HG02610 (cell line): ENCODE data around the gene R3HDM4.
"Not testable (repeated sequence)": the region's sequence is repeated elsewhere in the genome, so short reads cannot be mapped to it uniquely, and the experiment has no call there.

ENCODE experiments used
- ATAC-seq: cut with Tn5 transposase; IDR thresholded peaks from one replicate; pipeline ENCODE4 v1.9.1; 2021; ENCODE audit warnings: mild to moderate bottlenecking, moderate library complexity; ENCODE audit not compliant: unreplicated experiment

The R3HDM4 gene

DNA sequence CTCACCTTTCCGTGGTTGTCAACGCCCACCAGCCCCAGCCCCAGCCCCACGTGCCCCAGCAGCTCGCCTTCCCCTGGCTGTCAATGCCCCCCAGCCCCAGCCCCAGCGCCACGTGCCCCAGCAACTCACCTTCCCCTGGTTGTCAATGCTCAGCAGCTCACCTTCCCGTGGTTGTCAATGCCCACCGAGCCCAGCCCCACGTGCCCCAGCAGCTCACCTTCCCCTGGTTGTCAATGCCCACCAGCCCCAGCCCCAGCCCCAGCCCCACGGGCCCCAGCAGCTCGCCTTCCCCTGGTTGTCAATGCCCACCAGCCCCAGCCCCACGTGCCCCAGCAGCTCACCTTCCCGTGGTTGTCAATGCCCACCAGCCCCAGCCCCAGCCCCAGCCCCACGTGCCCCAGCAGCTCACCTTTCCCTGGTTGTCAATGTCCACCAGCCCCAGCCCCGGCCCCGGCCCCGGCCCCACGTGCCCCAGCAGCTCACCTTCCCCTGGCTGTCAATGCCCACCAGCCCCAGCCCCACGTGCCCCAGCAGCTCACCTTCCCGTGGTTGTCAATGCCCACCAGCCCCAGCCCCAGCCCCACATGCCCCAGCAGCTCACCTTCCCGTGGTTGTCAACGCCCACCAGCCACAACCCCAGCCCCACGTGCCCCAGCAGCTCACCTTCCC, 34.9 kb downstream of the R3HDM4 start:
- ATAC-seq, result not testable (repeated sequence)

DNA sequence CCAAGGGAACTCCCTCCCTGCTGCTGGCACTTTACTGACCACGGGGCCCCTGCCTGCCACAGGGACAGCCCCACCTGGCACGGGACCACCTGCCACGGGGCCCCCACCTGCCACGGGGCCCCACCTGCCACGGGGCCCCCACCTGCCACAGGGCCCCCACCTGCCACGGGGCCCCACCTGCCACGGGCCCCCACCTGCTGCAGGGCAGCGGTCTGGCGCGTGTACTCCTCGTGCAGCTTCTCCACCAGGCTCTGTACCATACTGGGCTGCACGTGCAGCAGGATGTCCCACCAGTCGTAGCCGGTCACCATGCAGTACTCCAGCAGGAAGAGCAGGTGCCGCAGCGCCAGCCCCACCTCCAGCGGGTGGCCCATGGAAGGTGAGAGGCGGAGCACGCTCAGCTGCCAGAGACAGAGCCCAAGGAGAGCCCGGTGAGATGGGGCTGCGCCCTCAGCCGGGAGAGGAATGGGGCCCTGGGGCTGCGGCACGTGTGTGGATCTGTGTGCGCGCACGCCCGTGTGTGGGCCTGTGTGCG, 36.2 kb downstream of the R3HDM4 start:
- no peak for ATAC-seq

DNA sequence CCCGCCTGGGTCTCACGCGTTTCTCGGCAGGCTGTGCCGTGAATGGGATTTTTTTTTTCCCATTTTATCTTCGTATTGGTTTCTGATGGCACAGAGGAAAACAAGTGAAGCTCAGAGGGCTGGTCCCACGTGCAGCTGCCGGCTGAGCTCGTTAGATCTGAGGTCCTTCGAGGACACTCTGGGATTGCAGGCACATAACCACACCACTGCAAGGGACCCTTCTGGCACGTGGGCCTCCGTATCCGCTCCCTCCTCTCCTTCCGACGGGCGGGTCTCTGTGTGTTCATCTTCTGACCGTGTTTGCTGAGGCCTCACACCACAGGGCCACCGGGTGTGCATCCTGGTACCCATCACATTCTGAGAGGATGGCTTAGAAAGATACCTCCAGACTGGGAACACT, 36.9 kb downstream of the R3HDM4 start:
- no peak for ATAC-seq

DNA sequence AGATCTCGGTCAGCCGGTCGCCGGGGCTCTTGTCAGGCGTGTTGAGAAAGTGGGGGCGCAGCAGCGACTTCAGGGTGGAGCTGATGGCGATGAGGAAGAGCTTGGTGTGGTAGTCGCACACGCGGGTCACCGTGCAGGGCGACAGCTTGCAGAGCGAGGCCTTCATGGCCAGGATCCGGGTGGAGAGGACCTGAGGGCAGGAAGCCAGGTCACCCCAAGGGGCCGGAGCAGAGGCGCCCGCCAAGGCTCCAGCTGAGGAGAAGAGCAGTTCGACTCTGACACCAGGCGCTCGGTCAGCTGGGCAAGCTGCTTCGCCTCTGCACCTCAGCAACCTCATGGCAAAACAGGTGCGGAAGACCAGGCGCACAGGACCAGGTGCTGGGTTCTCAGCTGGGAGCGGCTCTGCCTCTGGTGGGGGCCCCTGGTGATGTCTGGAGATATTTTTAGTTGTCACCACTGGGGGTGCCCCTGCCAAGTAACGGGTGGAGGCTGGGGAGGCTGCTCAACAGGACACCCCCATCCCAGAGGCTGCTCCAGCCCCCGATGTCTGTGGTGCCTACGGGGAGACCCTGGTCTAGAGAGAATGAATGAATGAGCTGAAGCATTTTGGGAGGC, 37.6 kb downstream of the R3HDM4 start:
- no peak for ATAC-seq

DNA sequence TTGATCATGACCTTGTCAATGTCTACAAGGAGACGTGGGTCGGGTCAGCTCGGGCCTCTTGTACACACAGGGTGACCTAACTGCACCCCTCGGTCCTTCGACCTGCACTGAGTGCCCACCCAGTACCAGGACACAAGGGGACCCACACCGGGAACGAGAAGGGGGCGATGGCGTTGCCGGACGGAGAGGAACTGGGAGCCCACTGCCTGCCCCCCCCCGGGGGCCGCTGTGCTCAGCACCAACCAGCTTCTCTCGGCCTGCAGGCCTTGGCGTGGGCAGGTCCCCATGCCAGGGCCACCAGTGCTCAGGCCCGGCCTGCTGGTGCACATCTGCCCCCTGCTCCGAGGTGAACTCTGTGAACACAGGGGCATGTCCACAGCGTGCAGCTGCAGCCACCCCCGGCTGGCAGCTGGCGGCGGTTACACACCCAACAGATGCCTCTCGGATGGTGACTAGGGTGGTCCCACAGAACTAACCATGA, 39.4 kb downstream of the R3HDM4 start:
- ATAC-seq, result no peak

DNA sequence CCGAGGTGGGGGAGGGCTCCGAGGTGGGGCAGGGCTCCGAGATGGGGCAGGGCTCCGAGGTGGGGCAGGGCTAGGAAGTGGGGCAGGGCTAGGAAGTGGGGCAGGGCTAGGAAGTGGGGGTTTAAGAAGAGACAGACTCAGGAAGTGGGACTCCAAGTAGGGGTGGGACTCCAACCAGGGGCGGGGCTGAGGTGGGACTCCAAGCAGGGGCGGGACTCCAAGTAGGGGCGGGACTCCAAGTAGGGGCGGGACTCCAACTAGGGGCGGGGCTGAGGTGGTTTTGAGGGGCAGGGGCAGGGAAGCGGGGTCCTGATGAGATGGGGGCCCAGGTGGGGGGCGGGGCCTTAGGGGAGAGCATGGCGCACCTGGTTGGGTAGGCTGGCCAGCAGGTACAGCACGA, 39.9 kb downstream of the R3HDM4 start:
- no peak for ATAC-seq

DNA sequence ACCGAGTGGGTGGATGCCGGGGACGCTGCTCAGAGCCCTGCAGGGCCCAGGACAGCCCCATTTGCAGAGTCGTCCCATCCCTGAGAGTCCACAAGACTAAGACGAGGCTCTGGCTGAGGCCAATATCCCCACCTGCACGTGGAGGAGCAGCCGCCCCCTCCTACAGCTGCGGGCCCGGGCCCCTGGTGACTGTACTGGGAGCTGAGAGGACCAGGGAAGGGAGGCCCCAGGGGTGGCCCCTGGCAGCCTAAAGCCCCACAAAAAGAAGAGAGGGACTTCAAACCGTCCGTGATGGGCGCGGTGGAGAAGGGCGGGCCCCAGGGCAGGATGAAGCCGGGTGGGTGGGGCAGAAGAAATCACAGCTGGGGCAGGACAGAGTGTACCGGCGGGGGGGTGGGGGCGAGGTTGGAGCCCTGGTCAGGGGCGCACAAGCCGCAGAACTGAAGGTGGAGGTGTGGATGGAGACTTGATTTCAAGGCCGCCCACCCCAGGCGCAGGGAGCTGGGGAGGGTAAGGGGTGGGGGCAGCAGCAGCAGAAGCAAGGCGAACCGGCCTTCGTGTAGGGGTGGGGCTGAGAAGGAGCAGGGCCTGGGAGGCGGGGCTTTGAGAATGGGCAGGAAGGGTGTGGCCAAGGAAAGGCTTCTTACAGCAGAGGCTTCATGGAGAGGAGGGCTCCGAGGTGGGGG, 40.6 kb downstream of the R3HDM4 start:
- ATAC-seq, result no peak

DNA sequence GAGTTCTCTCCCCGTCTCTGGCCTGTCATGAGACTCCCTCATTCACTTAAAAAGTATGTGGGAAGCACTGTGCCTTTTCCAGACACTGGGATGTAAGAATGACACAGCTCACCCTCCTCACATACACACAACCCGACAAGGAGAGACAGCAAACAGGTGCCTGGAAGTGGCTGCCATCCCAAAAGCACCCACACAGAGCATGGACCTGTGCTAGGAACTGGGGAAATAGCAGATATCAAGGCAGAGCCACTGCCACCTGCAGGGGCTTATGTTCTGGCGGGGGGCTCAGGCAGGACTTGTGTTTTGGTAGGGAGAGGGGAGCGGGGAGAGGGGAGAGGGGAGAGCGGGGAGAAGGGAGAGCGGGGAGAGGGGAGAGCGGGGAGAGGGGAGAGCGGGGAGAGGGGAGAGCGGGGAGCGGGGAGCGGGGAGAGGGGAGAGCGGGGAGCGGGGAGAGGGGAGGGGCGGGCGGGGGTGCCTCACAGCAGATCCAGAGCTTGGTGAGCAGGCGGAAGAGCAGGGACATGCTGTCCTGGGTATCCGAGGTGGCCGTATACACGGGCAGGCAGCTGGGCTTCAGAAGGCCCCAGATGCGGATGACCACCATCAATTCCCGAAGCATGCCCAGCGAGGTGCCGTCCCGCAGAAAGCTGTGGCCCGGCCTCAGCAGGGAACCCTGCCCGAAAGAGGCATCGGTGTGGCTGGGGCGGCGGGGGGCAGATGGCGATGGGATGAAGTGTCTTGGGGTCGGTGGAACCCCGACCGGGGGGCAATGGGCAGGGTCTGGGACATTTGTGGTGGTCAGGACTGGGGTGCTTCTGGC, 41.4 kb downstream of the R3HDM4 start:
- no peak for ATAC-seq

DNA sequence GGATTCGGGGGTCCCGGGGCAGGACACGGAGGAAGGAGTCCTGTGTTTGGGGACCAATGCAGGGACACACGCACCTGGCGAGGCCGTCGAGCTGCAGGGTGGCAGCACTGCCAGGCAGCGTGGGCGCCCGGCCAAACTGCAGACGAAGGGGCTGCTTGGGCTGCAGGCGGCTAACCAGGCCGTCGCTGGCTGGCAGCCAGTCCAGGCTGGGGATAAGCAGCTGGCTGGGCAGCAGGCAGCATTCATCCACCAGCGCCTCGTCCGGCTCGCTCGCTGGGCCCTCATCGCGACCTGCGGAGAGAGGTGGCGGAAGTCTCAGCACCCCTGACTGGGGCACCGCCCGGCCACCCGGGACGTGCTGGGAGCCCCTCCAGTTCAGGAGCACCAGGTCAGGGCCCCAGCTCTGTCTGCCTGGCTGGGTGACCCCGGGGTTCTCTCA, 42.0 kb downstream of the R3HDM4 start:
- ATAC-seq, result no peak

DNA sequence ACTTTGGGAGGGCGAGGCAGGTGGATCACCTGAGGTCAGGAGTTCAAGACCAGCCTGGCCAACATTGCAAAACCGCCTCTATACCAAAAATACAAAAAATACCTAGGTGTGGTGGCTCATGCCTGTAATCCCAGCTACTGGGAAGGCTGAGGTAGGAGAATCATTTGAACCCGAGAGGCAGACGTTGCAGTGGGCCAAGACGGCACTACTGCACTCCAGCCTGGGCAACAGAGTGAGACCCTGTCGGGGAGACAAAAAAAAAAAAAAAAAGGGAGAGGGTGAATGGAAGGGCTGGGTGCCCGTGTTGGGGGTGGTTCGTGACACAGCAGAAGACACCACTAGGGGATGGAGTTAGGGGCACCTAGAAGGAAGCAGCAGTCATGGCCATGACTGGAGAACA, 42.7 kb downstream of the R3HDM4 start:
- ATAC-seq, result no peak

DNA sequence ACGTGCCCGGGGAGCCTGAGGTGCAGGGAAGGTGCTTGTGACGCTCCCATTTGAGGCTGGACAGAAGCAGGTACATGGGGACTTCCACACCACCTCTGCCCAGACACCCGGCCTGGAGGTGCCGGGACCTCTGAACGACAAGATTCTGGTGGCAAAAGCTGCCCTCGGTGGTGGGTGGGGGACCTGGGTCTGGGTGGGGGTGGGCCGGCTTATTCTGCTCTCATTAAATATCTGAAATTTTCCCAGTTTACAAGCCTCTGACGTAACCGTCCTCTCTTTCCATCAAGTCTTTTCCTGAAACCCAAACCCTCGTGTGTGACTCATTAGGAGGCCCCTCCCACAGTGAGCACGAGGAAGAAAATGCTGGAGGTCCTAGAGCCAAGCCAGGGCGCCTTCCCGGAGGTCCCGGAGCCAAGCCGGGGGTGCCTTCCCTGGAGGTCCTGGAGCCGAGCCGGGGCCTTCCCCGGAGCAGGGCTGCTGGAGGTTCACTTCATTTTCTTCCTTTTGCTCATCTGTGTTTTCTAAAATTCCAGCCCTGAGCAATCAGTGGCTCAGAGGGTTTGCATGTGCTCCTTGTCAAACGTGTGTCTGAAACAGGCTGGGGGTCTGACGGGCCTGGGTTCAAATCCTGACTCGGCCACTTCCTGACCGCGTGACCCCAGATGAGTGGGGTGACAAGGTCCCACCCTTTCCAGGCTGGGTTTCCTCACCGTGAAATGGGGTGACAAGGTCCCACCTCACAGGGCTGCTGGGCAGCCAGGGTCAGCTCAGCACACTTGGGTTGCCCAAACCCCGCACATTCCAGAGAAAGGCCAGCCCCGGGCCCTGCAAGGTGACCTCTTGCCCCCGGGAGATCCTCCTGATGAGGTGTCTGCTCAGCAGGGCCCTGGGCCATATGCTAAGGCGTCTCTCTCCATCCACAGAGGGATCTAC, 43.5 kb downstream of the R3HDM4 start:
- no peak for ATAC-seq

DNA sequence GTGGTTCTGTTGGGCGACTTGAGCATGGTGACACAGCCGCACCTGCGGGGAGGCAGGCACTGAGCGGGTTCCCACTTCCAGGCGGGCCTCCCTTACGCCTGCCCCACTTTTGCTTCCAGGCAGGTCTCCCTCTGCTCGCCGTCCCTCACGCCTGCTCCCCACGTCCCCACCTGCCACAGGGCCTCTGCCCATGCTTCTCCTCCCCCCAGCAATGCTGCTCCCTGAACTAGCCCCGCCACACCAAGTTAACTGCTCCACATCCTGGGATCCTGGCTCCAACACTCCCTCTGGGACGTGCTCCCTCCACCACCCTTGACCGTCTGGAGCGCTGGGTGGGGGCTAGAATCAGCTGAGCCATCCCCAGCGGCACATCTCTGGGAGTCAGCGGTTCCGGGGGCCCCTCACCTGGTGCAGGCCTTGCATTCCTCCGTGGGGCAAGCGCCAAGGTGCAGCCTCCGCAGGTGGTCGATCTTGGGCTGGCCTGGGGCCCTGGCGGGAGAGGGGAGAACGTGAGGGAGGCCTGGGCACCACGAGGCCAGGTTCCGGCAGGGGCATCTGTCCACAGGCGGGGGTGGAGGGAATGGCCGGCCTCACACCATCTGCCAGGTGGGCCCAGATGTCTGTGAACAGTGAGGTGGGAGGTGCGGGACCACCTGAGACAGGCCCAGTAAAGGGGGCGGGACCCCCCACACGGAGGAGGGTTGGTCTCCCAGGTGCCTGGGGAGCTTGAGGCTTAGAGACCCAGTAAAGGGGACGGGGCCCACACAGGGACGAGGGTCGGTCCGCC, 44.4 kb downstream of the R3HDM4 start:
- ATAC-seq, result no peak

DNA sequence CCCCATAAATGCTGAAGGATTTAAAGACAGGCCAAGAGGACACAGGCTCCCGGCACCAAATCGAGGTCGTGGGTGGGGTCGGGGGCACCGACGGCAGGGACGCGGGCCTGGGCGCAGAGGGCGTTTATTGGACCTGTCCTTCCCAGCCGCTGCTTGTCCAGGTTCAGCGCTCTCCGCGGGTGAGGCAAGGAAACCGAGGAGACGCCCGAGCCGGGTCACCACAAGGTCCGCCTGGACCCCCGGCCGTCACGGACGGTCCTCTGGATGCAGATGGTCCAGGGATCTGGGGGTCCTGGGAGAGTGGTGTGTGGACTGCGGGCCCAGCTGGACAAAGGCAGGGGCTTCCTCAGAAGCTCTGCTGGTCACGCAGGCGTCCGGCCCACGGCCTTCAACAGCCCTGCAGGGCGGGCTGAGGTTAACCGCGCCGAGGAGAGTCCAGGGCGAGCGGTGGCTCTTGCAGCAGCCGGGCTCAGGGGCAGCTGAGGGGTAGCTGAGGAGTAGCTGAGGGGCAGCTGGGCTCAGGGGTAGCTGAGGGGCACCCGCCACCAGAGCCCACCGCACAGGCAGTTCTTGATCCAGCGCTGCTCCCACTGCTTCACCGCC, 45.1 kb downstream of the R3HDM4 start:
- no peak for ATAC-seq

DNA sequence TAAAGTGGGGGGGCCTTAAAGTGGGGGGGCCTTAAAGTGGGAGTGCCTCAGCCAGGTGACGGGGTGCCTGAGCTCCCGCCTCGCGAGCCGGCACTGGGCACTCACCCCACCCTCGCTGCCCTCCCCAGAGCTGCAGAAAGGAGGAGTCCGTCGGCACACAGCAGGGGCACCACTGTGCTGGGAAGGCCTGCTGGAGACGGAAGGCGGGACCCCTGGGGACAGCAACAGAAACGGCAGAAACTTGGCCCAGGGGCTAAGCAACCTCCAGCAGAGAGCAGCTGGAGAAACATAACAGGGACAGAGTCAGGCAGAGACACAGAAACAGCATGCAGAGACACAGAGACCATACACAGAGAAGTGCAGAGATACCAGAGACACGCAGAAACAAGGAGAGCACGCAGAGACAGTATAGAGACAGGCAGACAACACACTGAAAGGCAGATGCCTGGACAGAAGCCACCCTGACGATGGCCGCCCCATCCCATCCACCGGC, 45.7 kb downstream of the R3HDM4 start:
- ATAC-seq, result no peak

DNA sequence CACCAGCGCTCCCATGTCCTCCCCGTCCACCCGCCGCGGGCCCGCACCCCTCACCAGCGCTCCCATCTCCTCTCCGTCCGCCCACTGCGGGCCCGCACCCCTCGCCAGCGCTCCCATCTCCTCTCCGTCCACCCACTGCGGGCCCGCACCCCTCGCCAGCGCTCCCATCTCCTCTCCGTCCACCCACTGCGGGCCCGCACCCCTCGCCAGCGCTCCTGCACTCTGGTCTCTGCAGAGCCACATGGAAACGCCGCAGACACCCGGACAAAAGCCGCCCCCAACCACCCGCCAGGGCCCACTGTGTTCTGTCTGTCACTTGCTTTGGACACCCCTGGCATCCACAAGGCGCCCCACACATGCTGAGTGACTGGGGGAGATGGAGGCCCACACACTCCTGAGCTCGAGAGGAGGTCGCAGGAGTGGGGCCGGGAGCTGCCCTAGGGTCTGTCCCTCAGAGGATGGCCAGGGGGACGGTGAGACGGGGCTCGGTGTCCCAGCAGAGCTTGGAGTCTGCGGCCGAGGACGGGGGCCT, 46.2 kb downstream of the R3HDM4 start:
- no peak for ATAC-seq

DNA sequence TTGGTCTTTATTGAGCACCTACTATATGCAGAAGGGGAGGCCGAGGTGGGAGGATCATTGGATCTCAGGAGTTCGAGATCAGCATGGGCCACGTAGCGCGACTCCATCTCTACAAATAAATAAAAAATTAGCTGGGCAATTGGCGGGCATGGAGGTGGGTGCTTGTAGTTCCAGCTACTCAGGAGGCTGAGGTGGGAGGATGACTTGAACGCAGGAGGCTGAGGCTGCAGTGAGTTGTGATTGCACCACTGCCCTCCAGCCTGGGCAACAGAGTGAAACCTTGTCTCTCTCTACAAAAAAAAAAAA, 49.8 kb downstream of the R3HDM4 start:
- ATAC-seq, result no peak

DNA sequence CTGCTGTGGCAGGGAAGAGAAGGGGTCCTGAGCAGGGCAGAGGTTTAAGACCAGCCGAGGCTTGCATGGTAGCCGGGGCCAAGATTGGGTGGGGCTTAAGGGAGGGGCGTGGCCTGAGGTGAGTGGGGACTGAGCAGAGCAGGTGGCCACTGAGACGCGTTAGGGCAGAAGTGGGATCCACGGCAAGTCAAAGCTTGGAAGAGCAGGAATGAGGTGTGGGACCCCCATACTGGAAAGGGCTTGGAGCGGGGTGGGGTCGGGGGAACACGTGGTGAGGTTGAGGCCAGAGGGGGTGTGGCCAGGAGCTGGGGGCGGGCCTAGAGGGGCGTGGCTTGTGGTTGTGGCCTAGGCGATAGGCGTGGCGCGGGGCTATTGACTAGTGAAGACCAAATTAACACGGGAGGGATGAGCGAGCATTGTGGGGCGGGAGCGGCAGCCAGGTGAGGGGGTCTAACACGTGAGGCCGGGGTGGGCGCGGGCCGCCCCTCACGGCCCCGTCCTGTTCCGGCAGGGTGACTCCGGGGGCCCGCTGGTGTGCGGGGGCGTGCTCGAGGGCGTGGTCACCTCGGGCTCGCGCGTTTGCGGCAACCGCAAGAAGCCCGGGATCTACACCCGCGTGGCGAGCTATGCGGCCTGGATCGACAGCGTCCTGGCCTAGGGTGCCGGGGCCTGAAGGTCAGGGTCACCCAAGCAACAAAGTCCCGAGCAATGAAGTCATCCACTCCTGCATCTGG, 50.3 kb downstream of the R3HDM4 start:
- no peak for ATAC-seq
